GM23338 (cell line): ENCODE measurements around the gene MAPK8IP2. TPM values are rescaled to one million over a fixed set of nuclear protein-coding genes. Genes with fewer than 3 reads are reported as not detected.

Experiments
- ATAC-seq: fragments of 200-7000 bp; cut with Tn5 transposase; 3 replicates; pipeline ENCODE4 v1.9.1; 2020
- DNase-seq: peaks from one replicate; pipeline ENCODE4 v3.0.0-alpha.2; 2015; ENCODE audit warnings: low spot score
- H2AFZ ChIP-seq: fragments of 200-600 bp; sonication (generic); 2 replicates; pipeline ENCODE4 v1.8.0; 2016; ENCODE audit warnings: antibody characterized with exemption, mild to moderate bottlenecking, moderate library complexity
- H3F3A ChIP-seq: fragments of 200-600 bp; sonication (generic); replicated peaks from 2 replicates; pipeline ENCODE4 v1.8.0; 2017; ENCODE audit warnings: antibody characterized with exemption, mixed run types, low read depth
- H3K27ac ChIP-seq: fragments of 200-600 bp; sonication (generic); 2 replicates; pipeline ENCODE4 v1.6.1; 2016; ENCODE audit warnings: low read depth
- H3K27me3 ChIP-seq: fragments of 200-600 bp; sonication (generic); 2 replicates; pipeline ENCODE4 v1.8.0; 2016; ENCODE audit warnings: mild to moderate bottlenecking, mixed run types, moderate library complexity; ENCODE audit not compliant: insufficient read depth
- H3K36me3 ChIP-seq: fragments of 200-600 bp; sonication (generic); 2 replicates; pipeline ENCODE4 v1.8.0; 2016; ENCODE audit warnings: mild to moderate bottlenecking; ENCODE audit not compliant: insufficient read depth
- H3K4me1 ChIP-seq: fragments of 200-600 bp; sonication (generic); 2 replicates; pipeline ENCODE4 v1.8.0; 2016; ENCODE audit warnings: mild to moderate bottlenecking, moderate library complexity; ENCODE audit not compliant: insufficient read depth
- H3K4me2 ChIP-seq: fragments of 200-600 bp; sonication (generic); 2 replicates; pipeline ENCODE4 v1.7.1; 2017; ENCODE audit warnings: mixed run types
- H3K4me3 ChIP-seq: fragments of 200-600 bp; sonication (generic); 2 replicates; pipeline ENCODE4 v1.6.1; 2016; ENCODE audit warnings: mixed run types
- H3K79me2 ChIP-seq: fragments of 200-600 bp; sonication (generic); replicated peaks from 2 replicates; pipeline ENCODE4 v1.8.0; 2017; ENCODE audit warnings: mild to moderate bottlenecking; ENCODE audit not compliant: insufficient read depth
- H3K9me2 ChIP-seq: fragments of 200-600 bp; sonication (generic); 2 replicates; pipeline ENCODE4 v1.8.0; 2017; ENCODE audit not compliant: insufficient read depth
- H4K20me1 ChIP-seq: fragments of 200-600 bp; sonication (generic); replicated peaks from 2 replicates; pipeline ENCODE4 v1.8.0; 2017; ENCODE audit warnings: mild to moderate bottlenecking; ENCODE audit not compliant: insufficient read depth
- H3K27ac Mint-ChIP-seq: 2 replicates; pipeline ENCODE4 v1.8.0; 2020; ENCODE audit warnings: inconsistent platforms, mild to moderate bottlenecking, moderate library complexity, mixed read lengths
- H3K27me3 Mint-ChIP-seq: 3 replicates; pipeline ENCODE4 v1.8.0; 2022; ENCODE audit warnings: low read depth, mild to moderate bottlenecking, moderate library complexity, mixed read lengths, inconsistent platforms; ENCODE audit not compliant: insufficient read depth, poor library complexity
- H3K36me3 Mint-ChIP-seq: 3 replicates; pipeline ENCODE4 v1.8.0; 2021; ENCODE audit warnings: low read depth, mild to moderate bottlenecking, inconsistent platforms, moderate library complexity, mixed read lengths
- H3K4me1 Mint-ChIP-seq: 3 replicates; pipeline ENCODE4 v1.8.0; 2020; ENCODE audit warnings: mild to moderate bottlenecking, inconsistent platforms, mixed read lengths
- H3K4me3 Mint-ChIP-seq: 3 replicates; pipeline ENCODE4 v1.8.0; 2021; ENCODE audit warnings: moderate library complexity, mild to moderate bottlenecking, inconsistent platforms, mixed read lengths
- H3K9me3 Mint-ChIP-seq: 3 replicates; pipeline ENCODE4 v1.8.0; 2020; ENCODE audit warnings: moderate library complexity, mild to moderate bottlenecking, inconsistent platforms, mixed read lengths
- CREB1 ChIP-seq: fragments of 250-450 bp; sonication (Bioruptor Pico); IDR thresholded peaks from 2 replicates; pipeline ENCODE4 v1.5.0; 2020; ENCODE audit warnings: low read depth, mild to moderate bottlenecking, moderate library complexity
- CTCF ChIP-seq, 2 experiments: fragments of 200-600 bp in 1 of 2; sonication (generic) in 1 of 2; conservative IDR thresholded peaks; 2 replicates each; pipeline versions ENCODE4 v1.5.1 to v1.6.1; 2016 to 2017; ENCODE audit warnings: antibody characterized with exemption in 2 of 2, low read depth in 2 of 2, mild to moderate bottlenecking in 2 of 2, moderate library complexity in 1 of 2
- ETS1 ChIP-seq: IDR thresholded peaks from 2 replicates; pipeline ENCODE4 v1.6.1; 2016; ENCODE audit warnings: antibody characterized with exemption
- EZH2 ChIP-seq: fragments of 200-600 bp; sonication (generic); IDR thresholded peaks from one replicate; pipeline ENCODE4 v1.8.0; 2017; ENCODE audit warnings: antibody characterized with exemption, mild to moderate bottlenecking, low read depth; ENCODE audit not compliant: unreplicated experiment
- EZH2phosphoT487 ChIP-seq: fragments of 200-600 bp; sonication (generic); IDR thresholded peaks from one replicate; pipeline ENCODE4 v1.8.1; 2018; ENCODE audit warnings: antibody characterized with exemption; ENCODE audit not compliant: unreplicated experiment
- JUNB ChIP-seq: IDR thresholded peaks from one replicate; pipeline ENCODE4 v1.6.1; 2016; ENCODE audit warnings: antibody characterized with exemption; ENCODE audit not compliant: unreplicated experiment
- NANOG ChIP-seq: IDR thresholded peaks from 2 replicates; pipeline ENCODE4 v1.6.1; 2016; ENCODE audit warnings: antibody characterized with exemption, borderline replicate concordance
- POLR2AphosphoS5 ChIP-seq: IDR thresholded peaks from 2 replicates; pipeline ENCODE4 v1.6.1; 2016; ENCODE audit warnings: antibody characterized with exemption, low read depth
- REST ChIP-seq: IDR thresholded peaks from one replicate; pipeline ENCODE4 v1.6.1; 2018; ENCODE audit warnings: antibody characterized with exemption; ENCODE audit not compliant: unreplicated experiment
- STAT1 ChIP-seq: IDR thresholded peaks from one replicate; pipeline ENCODE4 v1.6.1; 2016; ENCODE audit warnings: antibody characterized with exemption; ENCODE audit not compliant: unreplicated experiment
- ZNF114 ChIP-seq: fragments of 250-450 bp; sonication (Bioruptor Pico); IDR thresholded peaks from 2 replicates; pipeline ENCODE4 v1.5.0; 2020; ENCODE audit warnings: mild to moderate bottlenecking, moderate library complexity
- ZNF331 ChIP-seq: fragments of 250-450 bp; sonication (Bioruptor Pico); IDR thresholded peaks from 2 replicates; pipeline ENCODE4 v1.5.0; 2020; ENCODE audit warnings: low read depth, mild to moderate bottlenecking, moderate library complexity
- ZNF462 ChIP-seq: fragments of 250-450 bp; sonication (Bioruptor Pico); IDR thresholded peaks from 2 replicates; pipeline ENCODE4 v1.5.0; 2020; ENCODE audit warnings: mild to moderate bottlenecking, moderate library complexity
- polyA plus RNA-seq: library from polyadenylated mRNA; unstranded; fragments of >200 nt; fragmentation: Nextera tagmentation; extraction: Ambion mirVana; gene quantifications from 2 replicates; pipeline ENCODE4 v1.2.1, GENCODE V29; 2016
- total RNA-seq: library from RNA; depleted of rRNA; stranded (reverse); fragments of >200 nt; shearing (Covaris generic); gene quantifications from 2 replicates; pipeline ENCODE4 v1.2.3, GENCODE V29; 2014

Gene MAPK8IP2
- total and polyA plus RNA-seq, 2 experiments from 2014 or later = 0.15 to 3.5 TPM

- H2AFZ ChIP-seq = no peak overlapping the region
- H3K9me2 ChIP-seq = no peaks in the 10 kb centered on the region
- H3K4me3 ChIP-seq = no peak overlapping the region
- Mint-ChIP-seq H3K27ac (no peak overlapping the region), H3K27me3 (peaks cover 7% of the 10 kb centered on the region), H3K4me3 (no peak overlapping the region), H3K9me3 (no peaks in the 10 kb centered on the region), H3K4me1 (no peaks in the 10 kb centered on the region), H3K36me3 (peaks cover 29% of the 10 kb centered on the region)
- TF ChIP-seq ZNF114 = no peak
- TF ChIP-seq EZH2 = no peak
- TF ChIP-seq JUNB = no peak
- TF ChIP-seq CREB1 (CRISPR knock-in tag) = no peak
- TF ChIP-seq REST = no peak
- TF ChIP-seq ZNF462 (CRISPR knock-in tag) = no peak
- no peak for TF ChIP-seq ETS1
- TF ChIP-seq POLR2AphosphoS5 = no peak
- TF ChIP-seq CTCF (conservative IDR thresholded peaks at IDR 0.05; ENCODE audit: low read depth in 2 of 2) = no peak
- no peak for TF ChIP-seq NANOG
- no peak for TF ChIP-seq EZH2phosphoT487
- TF ChIP-seq STAT1 = no peak
- no peak for TF ChIP-seq ZNF331
- H3K4me2 ChIP-seq = no peak overlapping the region
- no peaks in the 10 kb centered on the region for H3K4me1 ChIP-seq
- H3K36me3 ChIP-seq = no peaks in the 10 kb centered on the region
- no peaks in the 10 kb centered on the region for H3K27me3 ChIP-seq
- H3F3A ChIP-seq = no peaks in the 10 kb centered on the region; the same call in 1 of the 2 replicates
- H3K79me2 ChIP-seq = no peaks in the 10 kb centered on the region
- no peak overlapping the region for H3K27ac ChIP-seq
- ATAC-seq (no peak), DNase-seq (no peak)
- no peaks in the 10 kb centered on the region; the same call in 1 of the 2 replicates for H4K20me1 ChIP-seq
Observed at GRCh38 chr22:50575426-50575941, 25.1 kb upstream of the MAPK8IP2 start.
